ENCODE data around the gene RTN4RL2.

GRCh38 chr11:57432714-57433163 lies 27.6 kb upstream of the RTN4RL2 start:
- TF ChIP-seq CTCF (IDR thresholded peaks at IDR 0.05) (no peak), POLR2A (IDR thresholded peaks at IDR 0.05) (no peak)
